Measurements from ENCODE around the gene UBR4.

- TF ChIP-seq CTCF (IDR thresholded peaks at IDR 0.05 in 2 of 3, conservative IDR thresholded peaks at IDR 0.05 in 1 of 3; ENCODE audit: control insufficient read depth in 2 of 3, extremely low read depth in 1 of 3, insufficient read depth in 1 of 3, low read depth in 3 of 3, low read length in 3 of 3) (no peak), HCFC1 (IDR thresholded peaks at IDR 0.05; ENCODE audit: low read length) (no peak), ATF2 (IDR thresholded peaks at IDR 0.05; ENCODE audit: low read length) (no peak), MYC (IDR thresholded peaks at IDR 0.05; ENCODE audit: insufficient read depth, insufficient read length, insufficient replicate concordance, low read length, severe bottlenecking) (no peak), BCL3 (IDR thresholded peaks at IDR 0.05; ENCODE audit: borderline replicate concordance, insufficient read depth, low read depth, low read length, poor library complexity, severe bottlenecking) (no peak), BHLHE40 (IDR thresholded peaks at IDR 0.05; ENCODE audit: borderline replicate concordance in 1 of 2, low read depth in 2 of 2, low read length in 1 of 2) (peak in 1 of 2 experiments; percentile 28; a peak in 1 of 4 replicates), PRDM15 (CRISPR knock-in tag; IDR thresholded peaks at IDR 0.05) (no peak), RBBP5 (conservative IDR thresholded peaks at IDR 0.05) (no peak), EP300 (IDR thresholded peaks at IDR 0.05; ENCODE audit: borderline replicate concordance in 1 of 2, control insufficient read depth in 1 of 2, low read depth in 2 of 2, low read length in 2 of 2) (no peak), CHD4 (IDR thresholded peaks at IDR 0.05) (no peak), ZBTB33 (IDR thresholded peaks at IDR 0.05) (no peak), BMI1 (IDR thresholded peaks at IDR 0.05; ENCODE audit: borderline replicate concordance) (no peak)
Measured at GRCh38 chr1:19044975-19045831, 164.9 kb downstream of the UBR4 start.

Measured in GM12878 (cell line).